Endothelial cell of umbilical vein (primary cell): Measurements from ENCODE around the gene CCNG2.

Experiments used
- CTCF ChIP-seq, 2 donors: IDR thresholded peaks; 1 replicate in 1 of 2; 2 replicates in 1 of 2; pipeline ENCODE4 v1.5.1; 2011; ENCODE audit warnings: low read length in 2 of 2, mild to moderate bottlenecking in 2 of 2, moderate library complexity in 2 of 2, control low read depth in 1 of 2, inconsistent platforms in 1 of 2, low read depth in 1 of 2; ENCODE audit not compliant: insufficient read depth in 1 of 2; ENCODE audit errors: extremely low read depth in 1 of 2
- EZH2 ChIP-seq: IDR thresholded peaks from 2 replicates; pipeline ENCODE4 v1.6.1; 2012; ENCODE audit warnings: borderline replicate concordance, low read depth, mild to moderate bottlenecking, moderate library complexity, low read length, inconsistent platforms; ENCODE audit not compliant: severe bottlenecking
- GATA2 ChIP-seq: IDR thresholded peaks from 2 replicates; pipeline ENCODE4 v1.7.0; 2011; ENCODE audit warnings: low read depth, mild to moderate bottlenecking, moderate library complexity, mixed read lengths, low read length; ENCODE audit not compliant: insufficient read length, insufficient read depth
- JUN ChIP-seq: IDR thresholded peaks from 2 replicates; pipeline ENCODE4 v1.6.1; 2011; ENCODE audit warnings: borderline replicate concordance, low read depth; ENCODE audit not compliant: insufficient read length, insufficient read depth
- MAX ChIP-seq: IDR thresholded peaks from 2 replicates; pipeline ENCODE4 v1.6.1; 2011; ENCODE audit not compliant: insufficient read depth, insufficient read length
- MYC ChIP-seq: IDR thresholded peaks from one replicate; pipeline ENCODE4 v1.6.1; 2011; ENCODE audit warnings: mild to moderate bottlenecking, low read depth, low read length
- POLR2A ChIP-seq: IDR thresholded peaks from 2 replicates; pipeline ENCODE4 v1.6.1; 2012; ENCODE audit warnings: low read depth, mild to moderate bottlenecking, control low read depth, low read length
- POLR2AphosphoS5 ChIP-seq: IDR thresholded peaks from 2 replicates; pipeline ENCODE4 v1.6.1; 2012; ENCODE audit warnings: low read depth, mild to moderate bottlenecking, control low read depth, low read length, moderate library complexity; ENCODE audit not compliant: insufficient read depth

GRCh38 chr4:77188498-77189220 is 31.7 kb downstream of the CCNG2 start:
- TF ChIP-seq CTCF (IDR thresholded peaks at IDR 0.05; ENCODE audit: extremely low read depth in 1 of 2, insufficient read depth in 1 of 2, low read depth in 1 of 2, low read length in 2 of 2) (no peak), POLR2A (no peak), POLR2AphosphoS5 (no peak), MAX (no peak), JUN (no peak), EZH2 (no peak), MYC (no peak), GATA2 (no peak)
